Neural cell (in vitro differentiated cells): ENCODE results near the gene FAM107B.

Source experiments
- CTCF ChIP-seq: fragments of 450-650 bp; IDR thresholded peaks from 2 replicates; pipeline ENCODE4 v1.5.1; 2014; ENCODE audit warnings: antibody characterized with exemption, mild to moderate bottlenecking, moderate library complexity; ENCODE audit not compliant: poor library complexity, severe bottlenecking
- EP300 ChIP-seq: fragments of 450-650 bp; conservative IDR thresholded peaks from 2 replicates; pipeline ENCODE4 v1.6.1; 2014; ENCODE audit warnings: antibody characterized with exemption, mild to moderate bottlenecking, moderate library complexity; ENCODE audit not compliant: poor library complexity, severe bottlenecking
- MXI1 ChIP-seq: fragments of 450-650 bp; conservative IDR thresholded peaks from 2 replicates; pipeline ENCODE4 v1.6.1; 2014; ENCODE audit warnings: antibody characterized with exemption, mild to moderate bottlenecking; ENCODE audit not compliant: poor library complexity, severe bottlenecking
- POLR2AphosphoS5 ChIP-seq: IDR thresholded peaks from 2 replicates; pipeline ENCODE4 v1.6.1; 2012
- RAD21 ChIP-seq: fragments of 450-650 bp; conservative IDR thresholded peaks from 2 replicates; pipeline ENCODE4 v1.6.1; 2014; ENCODE audit warnings: antibody characterized with exemption, mild to moderate bottlenecking, moderate library complexity
- REST ChIP-seq: IDR thresholded peaks from 2 replicates; pipeline ENCODE4 v1.6.1; 2012; ENCODE audit warnings: borderline replicate concordance
- TAF1 ChIP-seq: IDR thresholded peaks from 2 replicates; pipeline ENCODE4 v1.6.1; 2012; ENCODE audit warnings: low read depth

DNA sequence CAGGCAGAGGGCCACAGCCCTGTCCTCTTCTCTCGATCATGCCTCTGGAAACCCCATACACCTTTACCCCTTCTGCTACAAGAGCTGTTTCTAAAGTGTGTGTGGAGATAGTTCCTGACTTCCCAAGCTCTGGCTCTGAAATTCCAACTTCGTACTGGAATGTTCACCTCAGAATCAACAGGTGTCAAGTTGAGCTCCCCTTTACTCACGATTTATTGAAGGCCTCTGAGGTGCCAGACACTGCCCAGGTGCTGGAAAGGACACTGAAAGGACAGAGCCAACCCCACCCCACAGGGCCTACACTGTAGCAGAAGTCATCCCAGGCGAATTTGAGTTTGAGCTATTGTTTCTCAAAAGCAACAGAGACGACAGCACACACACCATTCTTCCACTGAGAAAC, 234.1 kb downstream of the FAM107B start:
- TF ChIP-seq CTCF: no peak
- TF ChIP-seq TAF1: no peak
- no peak for TF ChIP-seq MXI1
- no peak for TF ChIP-seq REST
- no peak for TF ChIP-seq RAD21
- no peak for TF ChIP-seq POLR2AphosphoS5
- no peak for TF ChIP-seq EP300
